GM23338 (cell line): Measurements from ENCODE around the gene EPHA6. TPM values are rescaled to one million over a fixed set of nuclear protein-coding genes. Genes with fewer than 3 reads are reported as not detected.

ENCODE experiments used
- ATAC-seq: fragments of 200-7000 bp; cut with Tn5 transposase; 3 replicates; pipeline ENCODE4 v1.9.1; 2020
- DNase-seq: peaks from one replicate; pipeline ENCODE4 v3.0.0-alpha.2; 2015; ENCODE audit warnings: low spot score
- H2AFZ ChIP-seq: fragments of 200-600 bp; sonication (generic); 2 replicates; pipeline ENCODE4 v1.8.0; 2016; ENCODE audit warnings: antibody characterized with exemption, mild to moderate bottlenecking, moderate library complexity
- H3F3A ChIP-seq: fragments of 200-600 bp; sonication (generic); replicated peaks from 2 replicates; pipeline ENCODE4 v1.8.0; 2017; ENCODE audit warnings: antibody characterized with exemption, mixed run types, low read depth
- H3K27ac ChIP-seq: fragments of 200-600 bp; sonication (generic); 2 replicates; pipeline ENCODE4 v1.6.1; 2016; ENCODE audit warnings: low read depth
- H3K27me3 ChIP-seq: fragments of 200-600 bp; sonication (generic); 2 replicates; pipeline ENCODE4 v1.8.0; 2016; ENCODE audit warnings: mild to moderate bottlenecking, mixed run types, moderate library complexity; ENCODE audit not compliant: insufficient read depth
- H3K36me3 ChIP-seq: fragments of 200-600 bp; sonication (generic); 2 replicates; pipeline ENCODE4 v1.8.0; 2016; ENCODE audit warnings: mild to moderate bottlenecking; ENCODE audit not compliant: insufficient read depth
- H3K4me1 ChIP-seq: fragments of 200-600 bp; sonication (generic); 2 replicates; pipeline ENCODE4 v1.8.0; 2016; ENCODE audit warnings: mild to moderate bottlenecking, moderate library complexity; ENCODE audit not compliant: insufficient read depth
- H3K4me2 ChIP-seq: fragments of 200-600 bp; sonication (generic); 2 replicates; pipeline ENCODE4 v1.7.1; 2017; ENCODE audit warnings: mixed run types
- H3K4me3 ChIP-seq: fragments of 200-600 bp; sonication (generic); 2 replicates; pipeline ENCODE4 v1.6.1; 2016; ENCODE audit warnings: mixed run types
- H3K79me2 ChIP-seq: fragments of 200-600 bp; sonication (generic); replicated peaks from 2 replicates; pipeline ENCODE4 v1.8.0; 2017; ENCODE audit warnings: mild to moderate bottlenecking; ENCODE audit not compliant: insufficient read depth
- H3K9me2 ChIP-seq: fragments of 200-600 bp; sonication (generic); 2 replicates; pipeline ENCODE4 v1.8.0; 2017; ENCODE audit not compliant: insufficient read depth
- H4K20me1 ChIP-seq: fragments of 200-600 bp; sonication (generic); replicated peaks from 2 replicates; pipeline ENCODE4 v1.8.0; 2017; ENCODE audit warnings: mild to moderate bottlenecking; ENCODE audit not compliant: insufficient read depth
- H3K27ac Mint-ChIP-seq: 2 replicates; pipeline ENCODE4 v1.8.0; 2020; ENCODE audit warnings: inconsistent platforms, mild to moderate bottlenecking, moderate library complexity, mixed read lengths
- H3K27me3 Mint-ChIP-seq: 3 replicates; pipeline ENCODE4 v1.8.0; 2022; ENCODE audit warnings: low read depth, mild to moderate bottlenecking, moderate library complexity, mixed read lengths, inconsistent platforms; ENCODE audit not compliant: insufficient read depth, poor library complexity
- H3K36me3 Mint-ChIP-seq: 3 replicates; pipeline ENCODE4 v1.8.0; 2021; ENCODE audit warnings: low read depth, mild to moderate bottlenecking, inconsistent platforms, moderate library complexity, mixed read lengths
- H3K4me1 Mint-ChIP-seq: 3 replicates; pipeline ENCODE4 v1.8.0; 2020; ENCODE audit warnings: mild to moderate bottlenecking, inconsistent platforms, mixed read lengths
- H3K4me3 Mint-ChIP-seq: 3 replicates; pipeline ENCODE4 v1.8.0; 2021; ENCODE audit warnings: moderate library complexity, mild to moderate bottlenecking, inconsistent platforms, mixed read lengths
- H3K9me3 Mint-ChIP-seq: 3 replicates; pipeline ENCODE4 v1.8.0; 2020; ENCODE audit warnings: moderate library complexity, mild to moderate bottlenecking, inconsistent platforms, mixed read lengths
- CREB1 ChIP-seq: fragments of 250-450 bp; sonication (Bioruptor Pico); IDR thresholded peaks from 2 replicates; pipeline ENCODE4 v1.5.0; 2020; ENCODE audit warnings: low read depth, mild to moderate bottlenecking, moderate library complexity
- CTCF ChIP-seq, 2 experiments: fragments of 200-600 bp in 1 of 2; sonication (generic) in 1 of 2; conservative IDR thresholded peaks; 2 replicates each; pipeline versions ENCODE4 v1.5.1 to v1.6.1; 2016 to 2017; ENCODE audit warnings: antibody characterized with exemption in 2 of 2, low read depth in 2 of 2, mild to moderate bottlenecking in 2 of 2, moderate library complexity in 1 of 2
- EZH2phosphoT487 ChIP-seq: fragments of 200-600 bp; sonication (generic); IDR thresholded peaks from one replicate; pipeline ENCODE4 v1.8.1; 2018; ENCODE audit warnings: antibody characterized with exemption; ENCODE audit not compliant: unreplicated experiment
- JUNB ChIP-seq: IDR thresholded peaks from one replicate; pipeline ENCODE4 v1.6.1; 2016; ENCODE audit warnings: antibody characterized with exemption; ENCODE audit not compliant: unreplicated experiment
- POLR2AphosphoS5 ChIP-seq: IDR thresholded peaks from 2 replicates; pipeline ENCODE4 v1.6.1; 2016; ENCODE audit warnings: antibody characterized with exemption, low read depth
- REST ChIP-seq: IDR thresholded peaks from one replicate; pipeline ENCODE4 v1.6.1; 2018; ENCODE audit warnings: antibody characterized with exemption; ENCODE audit not compliant: unreplicated experiment
- STAT1 ChIP-seq: IDR thresholded peaks from one replicate; pipeline ENCODE4 v1.6.1; 2016; ENCODE audit warnings: antibody characterized with exemption; ENCODE audit not compliant: unreplicated experiment
- ZNF114 ChIP-seq: fragments of 250-450 bp; sonication (Bioruptor Pico); IDR thresholded peaks from 2 replicates; pipeline ENCODE4 v1.5.0; 2020; ENCODE audit warnings: mild to moderate bottlenecking, moderate library complexity
- ZNF462 ChIP-seq: fragments of 250-450 bp; sonication (Bioruptor Pico); IDR thresholded peaks from 2 replicates; pipeline ENCODE4 v1.5.0; 2020; ENCODE audit warnings: mild to moderate bottlenecking, moderate library complexity
- polyA plus RNA-seq: library from polyadenylated mRNA; unstranded; fragments of >200 nt; fragmentation: Nextera tagmentation; extraction: Ambion mirVana; gene quantifications from 2 replicates; pipeline ENCODE4 v1.2.1, GENCODE V29; 2016
- total RNA-seq: library from RNA; depleted of rRNA; stranded (reverse); fragments of >200 nt; shearing (Covaris generic); gene quantifications from 2 replicates; pipeline ENCODE4 v1.2.3, GENCODE V29; 2014

Gene EPHA6
- total and polyA plus RNA-seq, 2 experiments from 2014 or later, result 0.37 to 2.6 TPM

- Mint-ChIP-seq H3K4me3 (no peak overlapping the region), H3K27ac (no peak overlapping the region), H3K9me3 (no peaks in the 10 kb centered on the region), H3K4me1 (peaks cover 13% of the 10 kb centered on the region; the same call in 2 of the 3 replicates), H3K27me3 (peaks cover 1% of the 10 kb centered on the region), H3K36me3 (no peaks in the 10 kb centered on the region; the same call in 2 of the 3 replicates)
- Histone ChIP-seq H3K36me3 (no peaks in the 10 kb centered on the region), H3K79me2 (no peaks in the 10 kb centered on the region), H3K27ac (no peak overlapping the region), H3K4me3 (no peak overlapping the region), H2AFZ (no peak overlapping the region), H3F3A (no peaks in the 10 kb centered on the region), H3K4me2 (no peak overlapping the region), H3K9me2 (no peaks in the 10 kb centered on the region), H4K20me1 (no peaks in the 10 kb centered on the region), H3K27me3 (no peaks in the 10 kb centered on the region), H3K4me1 (peaks cover 8% of the 10 kb centered on the region; the same call in 1 of the 2 replicates)
- TF ChIP-seq CREB1 (no peak), JUNB (no peak), REST (no peak), POLR2AphosphoS5 (no peak), ZNF114 (no peak), STAT1 (no peak), EZH2phosphoT487 (no peak), CTCF (conservative IDR thresholded peaks at IDR 0.05; ENCODE audit: low read depth in 2 of 2) (peak; percentile 93 to 96), ZNF462 (no peak)
- DNase-seq (peak; percentile 85), ATAC-seq (peak; percentile 67)
Observed at GRCh38 chr3:97719156-97719821, 904.9 kb downstream of the EPHA6 start.
